ENCODE measurements around the gene CPNE6. TPM values are rescaled to one million over a fixed set of nuclear protein-coding genes. Genes with fewer than 3 reads are reported as not detected.

The CPNE6 gene
- total RNA-seq, 1 donor from 2014 or later = not detected

GRCh38 chr14:24067133-24068082 is 4.0 kb upstream of the CPNE6 start:
- TF ChIP-seq CTCF (conservative IDR thresholded peaks at IDR 0.05) = no peak
- Mint-ChIP-seq H3K27ac (peak overlapping the region; percentile 18), H3K4me3 (no peak overlapping the region), H3K27me3 (peaks cover 17% of the 10 kb centered on the region), H3K9me3 (no peaks in the 10 kb centered on the region), H3K4me1 (ENCODE audit: unreplicated experiment) (no peaks in the 10 kb centered on the region), H3K36me3 (no peaks in the 10 kb centered on the region)
- no peak for DNase-seq (ENCODE audit: extremely low spot score, unreplicated experiment)

GRCh38 chr14:24068711-24069410 is 2.5 kb upstream of the CPNE6 start:
- Mint-ChIP-seq H3K36me3 (no peaks in the 10 kb centered on the region), H3K4me3 (no peak overlapping the region), H3K27me3 (peaks cover 17% of the 10 kb centered on the region), H3K27ac (no peak overlapping the region), H3K4me1 (ENCODE audit: unreplicated experiment) (no peaks in the 10 kb centered on the region), H3K9me3 (no peaks in the 10 kb centered on the region)
- no peak for TF ChIP-seq CTCF (conservative IDR thresholded peaks at IDR 0.05)
- no peak for DNase-seq (ENCODE audit: extremely low spot score, unreplicated experiment)

GRCh38 chr14:24069411-24069735 is 2.0 kb upstream of the CPNE6 start:
- no peak overlapping the region for H3K4me3 Mint-ChIP-seq
- no peaks in the 10 kb centered on the region for H3K36me3 Mint-ChIP-seq
- TF ChIP-seq CTCF (conservative IDR thresholded peaks at IDR 0.05) = no peak
- peaks cover 17% of the 10 kb centered on the region for H3K27me3 Mint-ChIP-seq
- H3K9me3 Mint-ChIP-seq = no peaks in the 10 kb centered on the region
- no peak overlapping the region for H3K27ac Mint-ChIP-seq
- no peak for DNase-seq (ENCODE audit: extremely low spot score, unreplicated experiment)
- H3K4me1 Mint-ChIP-seq (ENCODE audit: unreplicated experiment) = no peaks in the 10 kb centered on the region

GRCh38 chr14:24070285-24071143 is 848 bp upstream of the CPNE6 start:
- H3K27ac Mint-ChIP-seq = no peak overlapping the region
- TF ChIP-seq CTCF (conservative IDR thresholded peaks at IDR 0.05) = no peak
- no peaks in the 10 kb centered on the region for H3K36me3 Mint-ChIP-seq
- no peak for DNase-seq (ENCODE audit: extremely low spot score, unreplicated experiment)
- H3K9me3 Mint-ChIP-seq = no peaks in the 10 kb centered on the region
- no peaks in the 10 kb centered on the region for H3K4me1 Mint-ChIP-seq (ENCODE audit: unreplicated experiment)
- no peak overlapping the region for H3K4me3 Mint-ChIP-seq
- peaks cover 17% of the 10 kb centered on the region for H3K27me3 Mint-ChIP-seq

GRCh38 chr14:24071836-24072430 is 571 bp downstream of the CPNE6 start:
- H3K27ac Mint-ChIP-seq = no peak overlapping the region
- no peak for TF ChIP-seq CTCF (conservative IDR thresholded peaks at IDR 0.05)

More at GRCh38 chr14:24071836-24072430, 571 bp downstream of the CPNE6 start:
- Mint-ChIP-seq H3K4me1 (ENCODE audit: unreplicated experiment) (no peaks in the 10 kb centered on the region), H3K36me3 (no peaks in the 10 kb centered on the region), H3K4me3 (no peak overlapping the region), H3K9me3 (no peaks in the 10 kb centered on the region), H3K27me3 (peaks cover 17% of the 10 kb centered on the region)
- no peak for DNase-seq (ENCODE audit: extremely low spot score, unreplicated experiment)

Data from type B pancreatic cell (in vitro differentiated cells).